Endothelial cell of umbilical vein (primary cell): ENCODE data around the gene UBE2H. TPM values are rescaled to one million over a fixed set of nuclear protein-coding genes. Genes with fewer than 3 reads are reported as not detected.

ENCODE experiments used
- BruUV-seq: library from RNA; stranded (reverse); fragments of 400-500 nt; replicated peaks from 2 replicates; lab custom pipeline; 2021; lab: Mats Ljungman, UMichigan
- CTCF ChIA-PET: fragments of 300-600, 350-600 bp; sonication (Branson Sonifier 250); formaldehyde crosslinking; loops from one replicate; lab custom pipeline; 2021; ENCODE audit warnings: antibody characterized with exemption, inconsistent platforms; lab: Charles Lee
- POLR2A ChIA-PET: fragments of 300-600, 350-600 bp; sonication (Branson Sonifier 250); formaldehyde crosslinking; loops from one replicate; lab custom pipeline; 2021; ENCODE audit warnings: antibody characterized with exemption, inconsistent platforms; lab: Charles Lee
- DNase-seq: peaks from one replicate; pipeline ENCODE4 v3.0.0-alpha.2; 2011; ENCODE audit warnings: low read depth, low spot score
- FAIRE-seq: peaks from 2 replicates; lab custom pipeline; 2011; peaks lifted over from hg19 to GRCh38; lab: Jason Lieb, UNC
- H2AFZ ChIP-seq: 2 replicates; pipeline ENCODE4 v1.6.0; 2012; ENCODE audit warnings: low read depth, low read length, control low read depth, inconsistent platforms
- H3K27ac ChIP-seq: 2 replicates; pipeline ENCODE4 v1.5.1; 2011; ENCODE audit warnings: low read depth, mild to moderate bottlenecking, control low read depth, low read length, moderate library complexity; ENCODE audit not compliant: insufficient read depth
- H3K27me3 ChIP-seq, 2 experiments: 2 replicates each; pipeline versions ENCODE4 v1.6.0 to v1.6.1; 2011; ENCODE audit warnings: low read length in 2 of 2, mixed read lengths in 1 of 2; ENCODE audit not compliant: control insufficient read depth in 2 of 2, insufficient read depth in 2 of 2
- H3K36me3 ChIP-seq, 2 experiments: 2 replicates in 1 of 2; 3 replicates in 1 of 2; pipeline ENCODE4 v1.5.1; 2011; ENCODE audit warnings: low read length in 2 of 2, mild to moderate bottlenecking in 1 of 2, moderate library complexity in 1 of 2; ENCODE audit not compliant: control insufficient read depth in 2 of 2, insufficient read depth in 2 of 2; ENCODE audit errors: extremely low read depth in 1 of 2
- H3K4me1 ChIP-seq: 3 replicates; pipeline ENCODE4 v1.5.1; 2011; ENCODE audit warnings: mild to moderate bottlenecking, low read length; ENCODE audit not compliant: control insufficient read depth, insufficient read depth; ENCODE audit errors: extremely low read depth
- H3K4me2 ChIP-seq: 2 replicates; pipeline ENCODE4 v1.6.1; 2011; ENCODE audit warnings: low read length, control low read depth, mixed read lengths; ENCODE audit not compliant: insufficient read depth
- H3K4me3 ChIP-seq, 3 experiments: fragments of 200-600 bp in 1 of 3; sonication (generic), shearing (Covaris generic) in 1 of 3; replicated peaks in 1 of 3; 2 replicates each; pipeline ENCODE4 v1.5.1; 2011 to 2016; ENCODE audit warnings: control low read depth in 3 of 3, low read length in 3 of 3, mild to moderate bottlenecking in 2 of 3, inconsistent platforms in 1 of 3, low read depth in 1 of 3, moderate library complexity in 1 of 3; ENCODE audit not compliant: insufficient read depth in 1 of 3
- H3K79me2 ChIP-seq: 2 replicates; pipeline ENCODE4 v1.6.0; 2012; ENCODE audit warnings: low read length, inconsistent platforms; ENCODE audit not compliant: control insufficient read depth, insufficient read depth
- H3K9ac ChIP-seq: replicated peaks from 2 replicates; pipeline ENCODE3; 2011; ENCODE audit warnings: low read length, control low read depth; ENCODE audit not compliant: insufficient read depth; ENCODE audit errors: extremely low read depth
- H3K9me1 ChIP-seq: replicated peaks from 3 replicates; pipeline ENCODE4 v1.6.0; 2011; ENCODE audit warnings: mild to moderate bottlenecking, low read length; ENCODE audit not compliant: control insufficient read depth, insufficient read depth; ENCODE audit errors: extremely low read depth
- H3K9me3 ChIP-seq: replicated peaks from 2 replicates; pipeline ENCODE4 v1.5.1; 2012; ENCODE audit warnings: low read length, inconsistent platforms; ENCODE audit not compliant: control insufficient read depth, insufficient read depth
- H4K20me1 ChIP-seq: replicated peaks from 2 replicates; pipeline ENCODE3; 2011; ENCODE audit warnings: mild to moderate bottlenecking, low read length; ENCODE audit not compliant: control insufficient read depth, insufficient read depth; ENCODE audit errors: extremely low read depth
- EZH2 ChIP-seq: IDR thresholded peaks from 2 replicates; pipeline ENCODE4 v1.6.1; 2012; ENCODE audit warnings: borderline replicate concordance, low read depth, mild to moderate bottlenecking, moderate library complexity, low read length, inconsistent platforms; ENCODE audit not compliant: severe bottlenecking
- FOS ChIP-seq: IDR thresholded peaks from 2 replicates; pipeline ENCODE4 v1.6.1; 2011; ENCODE audit warnings: mild to moderate bottlenecking, low read length, moderate library complexity, borderline replicate concordance; ENCODE audit not compliant: insufficient read depth
- GATA2 ChIP-seq: IDR thresholded peaks from 2 replicates; pipeline ENCODE4 v1.7.0; 2011; ENCODE audit warnings: low read depth, mild to moderate bottlenecking, moderate library complexity, mixed read lengths, low read length; ENCODE audit not compliant: insufficient read length, insufficient read depth
- JUN ChIP-seq: IDR thresholded peaks from 2 replicates; pipeline ENCODE4 v1.6.1; 2011; ENCODE audit warnings: borderline replicate concordance, low read depth; ENCODE audit not compliant: insufficient read length, insufficient read depth
- MYC ChIP-seq: IDR thresholded peaks from one replicate; pipeline ENCODE4 v1.6.1; 2011; ENCODE audit warnings: mild to moderate bottlenecking, low read depth, low read length
- POLR2A ChIP-seq: IDR thresholded peaks from 2 replicates; pipeline ENCODE4 v1.6.1; 2012; ENCODE audit warnings: low read depth, mild to moderate bottlenecking, control low read depth, low read length
- POLR2AphosphoS5 ChIP-seq: IDR thresholded peaks from 2 replicates; pipeline ENCODE4 v1.6.1; 2012; ENCODE audit warnings: low read depth, mild to moderate bottlenecking, control low read depth, low read length, moderate library complexity; ENCODE audit not compliant: insufficient read depth
- dilution Hi-C: fragments of 300-500 bp; cut with MboI; formaldehyde crosslinking; loops from one replicate; pipeline ENCODE4 v1.15.0; 2019; ENCODE audit warnings: low sequenced_read_pairs; ENCODE audit not compliant: extremely low pct_ligation_motif_present
- intact Hi-C: fragments of 100-400 bp; cut with micrococcal nuclease; formaldehyde crosslinking; loops from one replicate; pipeline ENCODE4 v1.10.0; 2022
- polyA plus RNA-seq, 4 experiments: library from polyadenylated mRNA; depleted of rRNA in 3 of 4; stranded (reverse) in 3 of 4; unstranded in 1 of 4; fragments of >200 nt; gene quantifications; 2 replicates each; pipeline versions ENCODE4 v1.2.1 to v1.2.3, GENCODE V29; 2011 to 2012; ENCODE audit warnings: missing spikeins in 1 of 4
- total RNA-seq: library from RNA; stranded (reverse); gene quantifications from 2 replicates; pipeline ENCODE4 v1.2.3, GENCODE V29; 2021
- TF ChIP-seq, protein P1 (sequence below): IDR thresholded peaks from 2 replicates; pipeline ENCODE4 v1.6.1; 2011; ENCODE audit not compliant: insufficient read depth, insufficient read length
- TF ChIP-seq, protein P2 (sequence below), 2 donors: IDR thresholded peaks; 1 replicate in 1 of 2; 2 replicates in 1 of 2; pipeline ENCODE4 v1.5.1; 2011; ENCODE audit warnings: low read length in 2 of 2, mild to moderate bottlenecking in 2 of 2, moderate library complexity in 2 of 2, control low read depth in 1 of 2, inconsistent platforms in 1 of 2, low read depth in 1 of 2; ENCODE audit not compliant: insufficient read depth in 1 of 2; ENCODE audit errors: extremely low read depth in 1 of 2

Gene UBE2H
- total and polyA plus RNA-seq, 2 donors (not counting 3 experiments of a cell fraction or from before 2014, with no cell fraction given) = 51.7 to 90.1 TPM

- CTCF ChIA-PET = no interaction called here
- Histone ChIP-seq H3K4me1 (peaks cover 17% of the 10 kb centered on the region), H3K27ac (no peak overlapping the region), H3K27me3 (no peaks in the 10 kb centered on the region), H3K79me2 (peaks cover 2% of the 10 kb centered on the region), H3K4me2 (no peak overlapping the region), H3K9me3 (no peaks in the 10 kb centered on the region), H3K9ac (no peak overlapping the region), H4K20me1 (peaks cover 3% of the 10 kb centered on the region), H3K36me3 (peaks cover 0 to 4% of the 10 kb centered on the region in 2 experiments), H2AFZ (no peak overlapping the region), H3K4me3 (no peak overlapping the region), H3K9me1 (no peaks in the 10 kb centered on the region)
- dilution Hi-C loops (no loop called here), intact Hi-C loops (no loop called here)
- no peak for TF ChIP-seq POLR2AphosphoS5
- DNase-seq (no peak), FAIRE-seq (no peak)
- POLR2A ChIA-PET = no interaction called here
- no TSS peak for BruUV-seq
Measured at GRCh38 chr7:129872054-129872453, 80.7 kb downstream of the UBE2H start.

DNA sequence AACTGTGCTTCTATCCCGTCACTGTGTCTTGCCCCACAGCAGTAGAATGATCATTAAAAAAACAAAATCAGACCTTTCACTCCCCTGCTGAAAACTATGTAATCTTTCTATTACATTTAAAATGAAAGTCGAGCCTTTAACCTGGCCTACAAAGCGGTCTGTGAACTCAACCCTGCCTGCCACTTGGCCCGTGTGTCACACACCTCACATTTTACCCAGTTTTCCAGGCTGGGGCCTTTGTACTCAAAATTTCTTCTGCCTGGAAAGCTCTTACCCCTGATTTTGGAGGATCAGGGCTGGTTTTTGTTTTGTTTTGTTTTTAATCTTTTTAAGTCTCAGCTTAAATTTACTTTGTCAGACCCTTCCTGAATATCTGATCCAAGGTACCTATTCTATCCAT lies 82.1 kb downstream of the UBE2H start:
- Histone ChIP-seq H3K27me3 (no peaks in the 10 kb centered on the region), H3K4me2 (no peak overlapping the region), H3K9me1 (no peaks in the 10 kb centered on the region), H3K4me3 (no peak overlapping the region), H3K36me3 (peaks cover 0 to 4% of the 10 kb centered on the region in 2 experiments), H3K79me2 (peaks cover 9% of the 10 kb centered on the region), H3K4me1 (peaks cover 6% of the 10 kb centered on the region), H4K20me1 (no peaks in the 10 kb centered on the region), H3K27ac (no peak overlapping the region), H3K9me3 (no peaks in the 10 kb centered on the region), H3K9ac (no peak overlapping the region), H2AFZ (no peak overlapping the region)
- DNase-seq (no peak), FAIRE-seq (no peak)
- CTCF ChIA-PET = interaction anchor here (1.1 to 1.3 kb wide), 2 partner anchors 9 to 18 kb away, joined by 3 to 4 read pairs; no protein-coding TSS in a partner anchor
- POLR2A ChIA-PET = no interaction called here
- dilution Hi-C loops = no loop called here
- intact Hi-C loops = no loop called here
- no TSS peak for BruUV-seq
- TF ChIP-seq, protein P1, sequence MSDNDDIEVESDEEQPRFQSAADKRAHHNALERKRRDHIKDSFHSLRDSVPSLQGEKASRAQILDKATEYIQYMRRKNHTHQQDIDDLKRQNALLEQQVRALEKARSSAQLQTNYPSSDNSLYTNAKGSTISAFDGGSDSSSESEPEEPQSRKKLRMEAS = no peak
- TF ChIP-seq FOS (no peak), JUN (no peak), GATA2 (no peak), POLR2AphosphoS5 (no peak), MYC (no peak), EZH2 (no peak), POLR2A (no peak)
- TF ChIP-seq, protein P2, sequence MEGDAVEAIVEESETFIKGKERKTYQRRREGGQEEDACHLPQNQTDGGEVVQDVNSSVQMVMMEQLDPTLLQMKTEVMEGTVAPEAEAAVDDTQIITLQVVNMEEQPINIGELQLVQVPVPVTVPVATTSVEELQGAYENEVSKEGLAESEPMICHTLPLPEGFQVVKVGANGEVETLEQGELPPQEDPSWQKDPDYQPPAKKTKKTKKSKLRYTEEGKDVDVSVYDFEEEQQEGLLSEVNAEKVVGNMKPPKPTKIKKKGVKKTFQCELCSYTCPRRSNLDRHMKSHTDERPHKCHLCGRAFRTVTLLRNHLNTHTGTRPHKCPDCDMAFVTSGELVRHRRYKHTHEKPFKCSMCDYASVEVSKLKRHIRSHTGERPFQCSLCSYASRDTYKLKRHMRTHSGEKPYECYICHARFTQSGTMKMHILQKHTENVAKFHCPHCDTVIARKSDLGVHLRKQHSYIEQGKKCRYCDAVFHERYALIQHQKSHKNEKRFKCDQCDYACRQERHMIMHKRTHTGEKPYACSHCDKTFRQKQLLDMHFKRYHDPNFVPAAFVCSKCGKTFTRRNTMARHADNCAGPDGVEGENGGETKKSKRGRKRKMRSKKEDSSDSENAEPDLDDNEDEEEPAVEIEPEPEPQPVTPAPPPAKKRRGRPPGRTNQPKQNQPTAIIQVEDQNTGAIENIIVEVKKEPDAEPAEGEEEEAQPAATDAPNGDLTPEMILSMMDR (IDR thresholded peaks at IDR 0.05; ENCODE audit: extremely low read depth in 1 of 2, insufficient read depth in 1 of 2, low read depth in 1 of 2, low read length in 2 of 2) = no peak
